NT2/D1 (cell line): ENCODE results near the gene HSPB3.

ENCODE experiments used
- SUZ12 ChIP-seq: IDR thresholded peaks from 2 replicates; pipeline ENCODE4 v1.6.1; 2011; ENCODE audit not compliant: insufficient read length, insufficient read depth; ENCODE audit errors: extremely low read depth
- YY1 ChIP-seq: IDR thresholded peaks from 2 replicates; pipeline ENCODE4 v1.6.1; 2011; ENCODE audit not compliant: insufficient read length, insufficient read depth
- ZNF274 ChIP-seq: IDR thresholded peaks from 2 replicates; pipeline ENCODE4 v1.6.1; 2011; ENCODE audit warnings: mild to moderate bottlenecking, low read depth, low read length

DNA sequence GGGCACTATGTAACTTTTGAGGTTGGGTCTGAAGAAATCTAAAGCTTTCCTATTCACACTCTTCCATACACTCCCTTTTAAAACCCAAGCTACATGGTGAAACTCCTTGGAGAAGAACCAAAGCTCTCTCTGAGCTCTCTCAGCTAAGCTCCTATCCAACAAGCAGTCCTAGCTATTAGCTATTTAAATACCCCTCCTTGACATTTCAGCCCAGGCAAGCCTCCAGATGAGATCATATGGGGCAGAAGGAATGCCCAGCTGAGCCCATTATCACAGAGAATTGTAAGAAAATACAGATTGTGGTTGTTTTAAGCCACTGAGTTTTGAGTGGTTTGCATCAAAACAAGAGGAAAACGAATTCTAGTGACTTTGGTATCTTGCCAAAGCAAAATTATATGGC, 15.2 kb downstream of the HSPB3 start:
- TF ChIP-seq ZNF274: no peak
- no peak for TF ChIP-seq SUZ12
- no peak for TF ChIP-seq YY1
